ENCODE data around the gene RNF148.

RNF148 gene

DNA sequence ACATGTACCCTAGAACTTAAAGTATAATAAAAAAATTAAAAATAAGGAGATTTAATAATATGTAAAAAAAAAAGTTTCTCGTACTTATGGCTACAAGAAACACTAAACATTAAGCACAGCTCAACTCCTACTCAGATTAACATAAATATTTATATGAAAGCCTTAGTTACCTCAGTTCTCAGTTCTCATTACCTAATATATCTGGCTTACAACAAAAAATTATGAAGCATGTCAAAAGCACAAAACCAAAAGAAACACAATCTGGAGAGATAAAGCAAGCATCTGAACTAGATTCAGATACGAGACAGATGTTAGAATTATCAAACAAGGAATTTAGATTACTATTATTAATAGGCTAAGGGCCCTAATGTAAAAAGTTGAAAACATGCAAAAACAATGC lies 43.9 kb downstream of the RNF148 start:
- Histone ChIP-seq H3K27me3 (no peaks in the 10 kb centered on the region), H3K9me3 (replicated peaks in 1 of 11) (0 out of 22 replicates have a peak, but pooled peaks cover 0 to 6% (median 0%) of the 10 kb centered on the region in 11 experiments), H3K4me1 (no peaks in the 10 kb centered on the region), H3K27ac (no peak overlapping the region), H4K20me1 (no peaks in the 10 kb centered on the region), H3K9ac (no peak overlapping the region), H3K36me3 (no peaks in the 10 kb centered on the region), H3K4me2 (no peak overlapping the region), H3K4me3 (no peak overlapping the region)
- no peak for TF ChIP-seq Cebpa-rat (IDR thresholded peaks at IDR 0.05)

DNA sequence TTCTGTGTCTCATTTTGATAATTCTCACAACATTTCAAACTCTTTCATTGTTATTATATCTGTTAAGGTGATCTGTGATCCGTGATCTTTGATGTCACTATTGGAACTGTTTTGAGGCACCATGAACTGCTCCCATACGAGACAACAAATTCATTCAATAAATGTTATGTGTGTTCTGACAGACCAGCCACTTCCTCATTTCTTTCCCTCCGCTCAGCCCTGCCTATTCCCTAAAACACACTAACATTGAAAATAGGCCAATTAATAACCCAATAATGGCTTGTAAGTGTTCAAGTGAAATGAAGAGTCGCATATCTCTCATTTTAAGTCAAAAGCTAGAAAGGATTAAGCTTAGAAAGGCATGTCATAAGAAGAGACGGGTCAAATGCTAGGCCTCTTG lies 49.0 kb downstream of the RNF148 start:
- no peak overlapping the region for H3K9ac ChIP-seq
- no peak for TF ChIP-seq Cebpa-rat (IDR thresholded peaks at IDR 0.05)
- no peaks in the 10 kb centered on the region for H3K27me3 ChIP-seq
- no peaks in the 10 kb centered on the region for H3K4me1 ChIP-seq
- H3K27ac ChIP-seq: no peak overlapping the region
- H3K4me3 ChIP-seq: no peak overlapping the region
- H3K36me3 ChIP-seq: no peaks in the 10 kb centered on the region
- no peak overlapping the region for H3K4me2 ChIP-seq
- H4K20me1 ChIP-seq: no peaks in the 10 kb centered on the region
- 0 out of 22 replicates have a peak, but pooled peaks cover 0 to 6% (median 0%) of the 10 kb centered on the region in 11 experiments for H3K9me3 ChIP-seq (replicated peaks in 1 of 11)

DNA sequence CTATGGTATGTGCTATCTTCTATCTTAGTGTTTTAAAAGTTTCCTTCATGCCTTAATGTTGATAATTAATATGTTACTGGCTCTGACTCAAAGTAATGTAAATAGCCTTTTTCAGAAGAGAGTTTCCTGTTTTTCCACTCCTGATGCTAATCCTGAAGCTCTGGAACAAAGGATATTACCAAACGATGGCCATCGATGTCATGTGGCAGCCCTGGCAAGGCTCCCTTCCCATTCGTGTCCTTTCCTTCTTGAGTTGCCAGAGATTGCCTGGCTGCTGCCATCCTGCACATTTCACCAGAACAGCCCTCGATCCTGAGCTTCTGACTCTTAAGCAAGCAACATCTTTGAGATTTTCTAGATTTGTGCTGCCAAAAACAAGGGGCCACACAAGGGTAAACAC lies 49.8 kb downstream of the RNF148 start:
- H3K4me1 ChIP-seq: no peaks in the 10 kb centered on the region
- no peaks in the 10 kb centered on the region for H4K20me1 ChIP-seq
- no peak overlapping the region for H3K4me2 ChIP-seq
- H3K9ac ChIP-seq: no peak overlapping the region
- no peak overlapping the region for H3K27ac ChIP-seq
- no peaks in the 10 kb centered on the region for H3K36me3 ChIP-seq
- TF ChIP-seq Cebpa-rat (IDR thresholded peaks at IDR 0.05): no peak
- no peaks in the 10 kb centered on the region for H3K27me3 ChIP-seq
- no peak overlapping the region for H3K4me3 ChIP-seq
- H3K9me3 ChIP-seq (replicated peaks in 1 of 11): 0 out of 22 replicates have a peak, but pooled peaks cover 0 to 6% (median 0%) of the 10 kb centered on the region in 11 experiments

All from BLaER1 treated with 17β-estradiol and CSF1 and Interleukin-3, amounts not matched to agents 10 nM and 100 nM (cell line).